Measurements from ENCODE around the gene TTC22.

DNA sequence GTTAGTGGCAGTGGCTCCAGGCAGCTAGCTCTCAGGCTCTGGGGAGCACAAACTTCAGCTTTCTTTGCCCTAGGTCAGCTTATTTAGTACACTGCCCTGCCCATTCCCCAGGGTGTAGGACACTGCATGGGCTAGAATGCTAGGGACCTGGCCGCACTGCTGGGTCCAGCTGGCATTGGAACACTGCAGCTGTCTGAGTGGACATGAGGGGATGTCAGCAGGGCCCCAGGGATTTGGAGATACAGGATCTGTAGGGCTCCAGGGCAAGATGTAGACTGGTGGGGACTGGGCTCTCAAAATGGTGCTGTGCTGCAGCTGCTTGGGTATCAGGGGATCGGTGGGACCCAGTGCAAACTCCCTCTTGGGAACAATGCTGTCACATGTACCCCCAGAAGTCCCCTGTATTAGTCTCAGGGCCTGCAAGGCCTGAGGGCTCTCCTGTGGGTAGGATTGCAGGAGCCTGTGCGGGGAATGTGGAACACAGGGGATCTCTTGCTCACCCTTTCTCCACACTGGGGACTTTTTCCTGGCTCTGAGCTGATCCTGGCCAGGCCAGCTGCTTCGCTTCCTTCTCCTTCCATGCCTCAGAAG lies 25.2 kb upstream of the TTC22 start:
- TF ChIP-seq, protein P1, sequence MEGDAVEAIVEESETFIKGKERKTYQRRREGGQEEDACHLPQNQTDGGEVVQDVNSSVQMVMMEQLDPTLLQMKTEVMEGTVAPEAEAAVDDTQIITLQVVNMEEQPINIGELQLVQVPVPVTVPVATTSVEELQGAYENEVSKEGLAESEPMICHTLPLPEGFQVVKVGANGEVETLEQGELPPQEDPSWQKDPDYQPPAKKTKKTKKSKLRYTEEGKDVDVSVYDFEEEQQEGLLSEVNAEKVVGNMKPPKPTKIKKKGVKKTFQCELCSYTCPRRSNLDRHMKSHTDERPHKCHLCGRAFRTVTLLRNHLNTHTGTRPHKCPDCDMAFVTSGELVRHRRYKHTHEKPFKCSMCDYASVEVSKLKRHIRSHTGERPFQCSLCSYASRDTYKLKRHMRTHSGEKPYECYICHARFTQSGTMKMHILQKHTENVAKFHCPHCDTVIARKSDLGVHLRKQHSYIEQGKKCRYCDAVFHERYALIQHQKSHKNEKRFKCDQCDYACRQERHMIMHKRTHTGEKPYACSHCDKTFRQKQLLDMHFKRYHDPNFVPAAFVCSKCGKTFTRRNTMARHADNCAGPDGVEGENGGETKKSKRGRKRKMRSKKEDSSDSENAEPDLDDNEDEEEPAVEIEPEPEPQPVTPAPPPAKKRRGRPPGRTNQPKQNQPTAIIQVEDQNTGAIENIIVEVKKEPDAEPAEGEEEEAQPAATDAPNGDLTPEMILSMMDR (IDR thresholded peaks at IDR 0.05) = no peak
- TF ChIP-seq POLR2A (IDR thresholded peaks at IDR 0.05) = no peak
